Liver (tissue), 9 donors: ENCODE data around the gene DAGLA. TPM values are rescaled to one million over a fixed set of nuclear protein-coding genes. Genes with fewer than 3 reads are reported as not detected.

Experiments used
- DNase-seq: peaks from one replicate; pipeline ENCODE4 v3.0.0-alpha.2; 2017; ENCODE audit warnings: low spot score
- H3K27ac ChIP-seq, 2 donors: one replicate each; pipeline ENCODE4 v1.7.0; 2013; ENCODE audit warnings: inconsistent platforms in 2 of 2, low read length in 2 of 2, control low read depth in 1 of 2, low read depth in 1 of 2, mild to moderate bottlenecking in 1 of 2
- H3K27me3 ChIP-seq, 4 donors: one replicate each; pipeline versions ENCODE4 v1.6.1 to v1.7.0; 2013; ENCODE audit warnings: low read length in 3 of 4, inconsistent platforms in 1 of 4, mild to moderate bottlenecking in 1 of 4, moderate library complexity in 1 of 4; ENCODE audit not compliant: control insufficient read depth in 4 of 4, insufficient read depth in 4 of 4
- H3K36me3 ChIP-seq, 4 donors: one replicate each; pipeline versions ENCODE4 v1.6.1 to v1.7.0; 2013; ENCODE audit warnings: low read length in 3 of 4, mild to moderate bottlenecking in 3 of 4, low read depth in 1 of 4, moderate library complexity in 1 of 4; ENCODE audit not compliant: control insufficient read depth in 4 of 4, insufficient read depth in 3 of 4
- H3K4me1 ChIP-seq, 4 donors: one replicate each; pipeline versions ENCODE4 v1.6.1 to v1.7.0; 2013; ENCODE audit warnings: low read length in 3 of 4, mild to moderate bottlenecking in 3 of 4, moderate library complexity in 1 of 4; ENCODE audit not compliant: control insufficient read depth in 4 of 4, insufficient read depth in 4 of 4
- H3K4me3 ChIP-seq, 3 donors: one replicate each; pipeline versions ENCODE4 v1.6.1 to v1.7.0; 2013; ENCODE audit warnings: low read length in 3 of 3, control low read depth in 1 of 3, low read depth in 1 of 3, mild to moderate bottlenecking in 1 of 3
- H3K9ac ChIP-seq, 2 donors: one replicate each; pipeline ENCODE4 v1.7.0; 2013; ENCODE audit warnings: low read length in 2 of 2, mild to moderate bottlenecking in 2 of 2, moderate library complexity in 2 of 2, control low read depth in 1 of 2, low read depth in 1 of 2
- H3K9me3 ChIP-seq, 4 donors: one replicate each; pipeline versions ENCODE4 v1.6.1 to v1.7.0; 2013; ENCODE audit warnings: low read length in 3 of 4; ENCODE audit not compliant: control insufficient read depth in 4 of 4
- EGR1 ChIP-seq, 2 donors: IDR thresholded peaks; 2 replicates each; pipeline ENCODE4 v1.6.1; 2016 to 2018; ENCODE audit warnings: antibody characterized with exemption in 2 of 2, low read depth in 2 of 2
- FOXA1 ChIP-seq: IDR thresholded peaks from 2 replicates; pipeline ENCODE4 v1.6.1; 2016; ENCODE audit warnings: antibody characterized with exemption
- FOXA2 ChIP-seq: IDR thresholded peaks from 2 replicates; pipeline ENCODE4 v1.6.1; 2016; ENCODE audit warnings: antibody characterized with exemption
- GABPA ChIP-seq, 2 donors: IDR thresholded peaks in 1 of 2; conservative IDR thresholded peaks in 1 of 2; 2 replicates each; pipeline ENCODE4 v1.6.1; 2016; ENCODE audit warnings: antibody characterized with exemption in 2 of 2, mild to moderate bottlenecking in 1 of 2, moderate library complexity in 1 of 2
- HNF4G ChIP-seq: IDR thresholded peaks from 2 replicates; pipeline ENCODE4 v1.6.1; 2016; ENCODE audit warnings: antibody characterized with exemption
- NR2F2 ChIP-seq: IDR thresholded peaks from 2 replicates; pipeline ENCODE4 v1.6.1; 2016; ENCODE audit warnings: antibody characterized with exemption
- RXRA ChIP-seq, 2 donors: IDR thresholded peaks; 2 replicates each; pipeline ENCODE4 v1.6.1; 2017 to 2018; ENCODE audit warnings: antibody characterized with exemption in 2 of 2, mild to moderate bottlenecking in 1 of 2
- SP1 ChIP-seq: IDR thresholded peaks from 2 replicates; pipeline ENCODE4 v1.6.1; 2018; ENCODE audit warnings: antibody characterized with exemption, mild to moderate bottlenecking
- TAF1 ChIP-seq: conservative IDR thresholded peaks from 2 replicates; pipeline ENCODE4 v1.6.1; 2016; ENCODE audit warnings: antibody characterized with exemption, mild to moderate bottlenecking
- WGBS: extraction: QIAGEN DNeasy Blood & Tissue Kit; methylation state at CpG from one replicate; pipeline ENCODE4 v1.1.7; 2013; 5-methylcytosine and 5-hydroxymethylcytosine counted together
- polyA plus RNA-seq, 2 donors: library from polyadenylated mRNA; stranded (reverse) in 1 of 2; unstranded in 1 of 2; fragments of 200-250 nt in 1 of 2; fragments of >200 nt in 1 of 2; fragmentation: Nextera tagmentation in 1 of 2; extraction: Ambion mirVana in 1 of 2; gene quantifications; one replicate each; pipeline versions ENCODE4 v1.2.1 to v1.2.3, GENCODE V29; 2013 to 2015
- total RNA-seq, 2 donors: library from RNA; depleted of rRNA; stranded (reverse); fragments of >200 nt; gene quantifications; one replicate each; pipeline ENCODE4 v1.2.3, GENCODE V29; 2014
- TF ChIP-seq, protein P1 (sequence below): IDR thresholded peaks from 2 replicates; pipeline ENCODE4 v1.6.1; 2016; ENCODE audit warnings: antibody characterized with exemption, mild to moderate bottlenecking
- TF ChIP-seq, protein P2 (sequence below): IDR thresholded peaks from 2 replicates; pipeline ENCODE4 v1.6.1; 2016; ENCODE audit warnings: antibody characterized with exemption
- TF ChIP-seq, protein P3 (sequence below): fragments of 150-350 bp; IDR thresholded peaks from 2 replicates; pipeline ENCODE4 v1.5.1; 2017; ENCODE audit warnings: improper control_type of control experiment, low read depth, low read length; ENCODE audit not compliant: missing input control
- donor health status: healthy.
- donor health status: healthy.
- donor health status: healthy.
- donor health status: healthy.
- donor health status: healthy.

Gene DAGLA
- total and polyA plus RNA-seq, 4 donors, result 0.13 to 0.84 (median 0.60) TPM

DNA sequence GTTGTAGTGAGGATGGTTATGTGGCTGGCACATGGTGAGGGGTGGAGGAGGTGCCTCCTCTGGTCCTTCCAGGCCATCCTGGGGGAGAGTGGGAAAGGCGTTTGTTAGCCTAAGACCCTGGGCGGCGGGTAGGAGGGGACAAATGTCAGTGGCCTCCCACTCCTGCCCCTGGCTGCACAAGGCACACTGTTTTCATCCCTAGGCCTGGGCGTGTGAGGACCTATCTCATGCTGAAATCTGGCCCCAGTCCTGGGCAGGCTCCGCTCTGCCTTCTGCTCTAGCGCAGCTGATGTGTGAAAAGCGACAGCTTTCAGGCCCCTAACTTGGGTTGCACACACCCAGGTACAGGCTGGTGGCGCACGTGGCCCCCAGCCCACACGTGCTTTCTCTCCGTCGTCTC is 32.1 kb downstream of the DAGLA start:
- 93% methylated on average over 12 of the region's 12 CpGs for WGBS
- TF ChIP-seq GABPA (IDR thresholded peaks at IDR 0.05 in 1 of 2, conservative IDR thresholded peaks at IDR 0.05 in 1 of 2), result no peak
- TF ChIP-seq, protein P1, sequence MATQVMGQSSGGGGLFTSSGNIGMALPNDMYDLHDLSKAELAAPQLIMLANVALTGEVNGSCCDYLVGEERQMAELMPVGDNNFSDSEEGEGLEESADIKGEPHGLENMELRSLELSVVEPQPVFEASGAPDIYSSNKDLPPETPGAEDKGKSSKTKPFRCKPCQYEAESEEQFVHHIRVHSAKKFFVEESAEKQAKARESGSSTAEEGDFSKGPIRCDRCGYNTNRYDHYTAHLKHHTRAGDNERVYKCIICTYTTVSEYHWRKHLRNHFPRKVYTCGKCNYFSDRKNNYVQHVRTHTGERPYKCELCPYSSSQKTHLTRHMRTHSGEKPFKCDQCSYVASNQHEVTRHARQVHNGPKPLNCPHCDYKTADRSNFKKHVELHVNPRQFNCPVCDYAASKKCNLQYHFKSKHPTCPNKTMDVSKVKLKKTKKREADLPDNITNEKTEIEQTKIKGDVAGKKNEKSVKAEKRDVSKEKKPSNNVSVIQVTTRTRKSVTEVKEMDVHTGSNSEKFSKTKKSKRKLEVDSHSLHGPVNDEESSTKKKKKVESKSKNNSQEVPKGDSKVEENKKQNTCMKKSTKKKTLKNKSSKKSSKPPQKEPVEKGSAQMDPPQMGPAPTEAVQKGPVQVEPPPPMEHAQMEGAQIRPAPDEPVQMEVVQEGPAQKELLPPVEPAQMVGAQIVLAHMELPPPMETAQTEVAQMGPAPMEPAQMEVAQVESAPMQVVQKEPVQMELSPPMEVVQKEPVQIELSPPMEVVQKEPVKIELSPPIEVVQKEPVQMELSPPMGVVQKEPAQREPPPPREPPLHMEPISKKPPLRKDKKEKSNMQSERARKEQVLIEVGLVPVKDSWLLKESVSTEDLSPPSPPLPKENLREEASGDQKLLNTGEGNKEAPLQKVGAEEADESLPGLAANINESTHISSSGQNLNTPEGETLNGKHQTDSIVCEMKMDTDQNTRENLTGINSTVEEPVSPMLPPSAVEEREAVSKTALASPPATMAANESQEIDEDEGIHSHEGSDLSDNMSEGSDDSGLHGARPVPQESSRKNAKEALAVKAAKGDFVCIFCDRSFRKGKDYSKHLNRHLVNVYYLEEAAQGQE, result no peak
- no peak for TF ChIP-seq EGR1 (IDR thresholded peaks at IDR 0.05; ENCODE audit: low read depth in 2 of 2)
- TF ChIP-seq NR2F2, result no peak
- TF ChIP-seq, protein P2, sequence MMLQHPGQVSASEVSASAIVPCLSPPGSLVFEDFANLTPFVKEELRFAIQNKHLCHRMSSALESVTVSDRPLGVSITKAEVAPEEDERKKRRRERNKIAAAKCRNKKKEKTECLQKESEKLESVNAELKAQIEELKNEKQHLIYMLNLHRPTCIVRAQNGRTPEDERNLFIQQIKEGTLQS, result no peak
- TF ChIP-seq FOXA2, result no peak
- no peak for TF ChIP-seq SP1
- TF ChIP-seq HNF4G, result no peak
- TF ChIP-seq RXRA (IDR thresholded peaks at IDR 0.05), result no peak
- TF ChIP-seq, protein P3, sequence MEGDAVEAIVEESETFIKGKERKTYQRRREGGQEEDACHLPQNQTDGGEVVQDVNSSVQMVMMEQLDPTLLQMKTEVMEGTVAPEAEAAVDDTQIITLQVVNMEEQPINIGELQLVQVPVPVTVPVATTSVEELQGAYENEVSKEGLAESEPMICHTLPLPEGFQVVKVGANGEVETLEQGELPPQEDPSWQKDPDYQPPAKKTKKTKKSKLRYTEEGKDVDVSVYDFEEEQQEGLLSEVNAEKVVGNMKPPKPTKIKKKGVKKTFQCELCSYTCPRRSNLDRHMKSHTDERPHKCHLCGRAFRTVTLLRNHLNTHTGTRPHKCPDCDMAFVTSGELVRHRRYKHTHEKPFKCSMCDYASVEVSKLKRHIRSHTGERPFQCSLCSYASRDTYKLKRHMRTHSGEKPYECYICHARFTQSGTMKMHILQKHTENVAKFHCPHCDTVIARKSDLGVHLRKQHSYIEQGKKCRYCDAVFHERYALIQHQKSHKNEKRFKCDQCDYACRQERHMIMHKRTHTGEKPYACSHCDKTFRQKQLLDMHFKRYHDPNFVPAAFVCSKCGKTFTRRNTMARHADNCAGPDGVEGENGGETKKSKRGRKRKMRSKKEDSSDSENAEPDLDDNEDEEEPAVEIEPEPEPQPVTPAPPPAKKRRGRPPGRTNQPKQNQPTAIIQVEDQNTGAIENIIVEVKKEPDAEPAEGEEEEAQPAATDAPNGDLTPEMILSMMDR, result no peak
- no peak for TF ChIP-seq TAF1
- no peak for TF ChIP-seq FOXA1
- DNase-seq, result no peak
- Histone ChIP-seq H3K9me3 (no peaks in the 10 kb centered on the region), H3K27ac (no peak overlapping the region), H3K27me3 (no peaks in the 10 kb centered on the region), H3K36me3 (no peaks in the 10 kb centered on the region), H3K9ac (no peak overlapping the region), H3K4me1 (no peaks in the 10 kb centered on the region), H3K4me3 (no peak overlapping the region)

DNA sequence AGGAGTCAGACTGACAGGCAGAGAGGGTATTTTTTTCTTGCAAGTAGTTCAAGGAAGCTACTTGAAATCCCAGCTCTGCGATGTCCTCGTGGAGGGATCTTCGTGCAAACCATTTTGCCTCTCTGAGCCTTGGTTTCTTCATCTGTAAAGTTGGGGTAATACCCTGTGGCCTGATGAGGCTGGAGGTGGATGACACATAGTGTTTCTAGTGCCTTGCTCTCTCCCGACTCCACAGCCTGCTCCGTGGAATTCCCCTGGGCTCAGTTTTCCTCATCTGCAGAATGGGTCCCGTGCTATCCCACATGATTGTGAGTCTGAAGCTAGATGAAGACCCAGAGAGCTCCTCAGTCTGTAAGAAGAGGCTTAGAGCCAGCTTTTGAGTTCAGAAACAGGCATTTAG is 32.7 kb downstream of the DAGLA start:
- Histone ChIP-seq H3K9ac (no peak overlapping the region), H3K36me3 (no peaks in the 10 kb centered on the region), H3K4me3 (no peak overlapping the region), H3K27ac (no peak overlapping the region), H3K4me1 (no peaks in the 10 kb centered on the region), H3K9me3 (no peaks in the 10 kb centered on the region), H3K27me3 (no peaks in the 10 kb centered on the region)
- no peak for TF ChIP-seq EGR1 (IDR thresholded peaks at IDR 0.05; ENCODE audit: low read depth in 2 of 2)
- TF ChIP-seq, protein P3, result no peak
- no peak for TF ChIP-seq SP1
- DNase-seq, result no peak
- 94% methylated on average over 6 of the region's 6 CpGs for WGBS
